Measurements from ENCODE around the gene POLR2B. TPM values are rescaled to one million over a fixed set of nuclear protein-coding genes. Genes with fewer than 3 reads are reported as not detected.
"Not testable (repeated sequence)": the region's sequence is repeated elsewhere in the genome, so short reads cannot be mapped to it uniquely, and the experiment has no call there.

The POLR2B gene
- 135 TPM for total RNA-seq (ENCODE audit: unreplicated experiment)
- long read RNA-seq, transcript POLR2B-201 (25 exons, 3,748 nt): major isoform, 24 of 37 reads
- long read RNA-seq, partial matches to known transcripts: 10 of 37 reads
- long read RNA-seq, other reads (novel, unspliced or antisense): 1 of 37 reads

DNA sequence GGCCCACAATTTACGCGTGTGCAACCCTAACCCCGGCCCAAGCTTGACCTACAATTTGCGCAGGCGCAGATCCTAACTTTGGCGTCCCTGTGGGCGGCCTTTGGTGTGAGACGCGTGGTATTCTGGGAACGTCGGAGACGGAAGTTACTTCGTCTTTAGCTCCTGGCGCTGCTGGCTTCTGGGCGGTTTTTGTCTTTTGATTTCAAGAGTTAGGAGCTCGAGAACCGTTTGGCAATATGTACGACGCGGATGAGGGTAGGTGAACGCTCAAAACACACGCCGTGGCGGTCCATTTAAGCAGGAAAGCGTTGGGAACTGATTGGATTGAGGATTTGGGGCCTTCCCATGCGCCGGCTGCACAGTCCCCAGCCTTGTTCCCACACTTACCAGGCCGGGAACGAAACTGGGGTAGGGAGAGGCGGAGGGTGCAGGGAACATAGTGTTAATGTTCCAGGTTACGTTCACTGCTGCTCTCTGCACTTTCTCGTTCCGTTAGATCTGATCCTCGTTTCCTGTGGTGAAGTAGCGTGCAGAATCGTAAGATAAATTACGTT lies at the start of gene POLR2B:
Gene POLR2B (plus strand): TSS at position 147 of the 554 bp plus-strand sequence. CDS start 90 bp downstream, at position 237.
- Mint-ChIP-seq H3K36me3 (ENCODE audit: unreplicated experiment) (peaks cover 4% of the 10 kb centered on the region), H3K4me1 (ENCODE audit: low read depth, unreplicated experiment) (peaks cover 8% of the 10 kb centered on the region), H3K27me3 (ENCODE audit: unreplicated experiment) (peaks cover 6% of the 10 kb centered on the region), H3K4me3 (ENCODE audit: unreplicated experiment) (peak within 1 kb of the TSS; percentile 99), H3K9me3 (ENCODE audit: unreplicated experiment) (peaks cover 9% of the 10 kb centered on the region), H3K27ac (ENCODE audit: unreplicated experiment) (peak within 1 kb of the TSS; percentile 93)
- TF ChIP-seq, protein P1, sequence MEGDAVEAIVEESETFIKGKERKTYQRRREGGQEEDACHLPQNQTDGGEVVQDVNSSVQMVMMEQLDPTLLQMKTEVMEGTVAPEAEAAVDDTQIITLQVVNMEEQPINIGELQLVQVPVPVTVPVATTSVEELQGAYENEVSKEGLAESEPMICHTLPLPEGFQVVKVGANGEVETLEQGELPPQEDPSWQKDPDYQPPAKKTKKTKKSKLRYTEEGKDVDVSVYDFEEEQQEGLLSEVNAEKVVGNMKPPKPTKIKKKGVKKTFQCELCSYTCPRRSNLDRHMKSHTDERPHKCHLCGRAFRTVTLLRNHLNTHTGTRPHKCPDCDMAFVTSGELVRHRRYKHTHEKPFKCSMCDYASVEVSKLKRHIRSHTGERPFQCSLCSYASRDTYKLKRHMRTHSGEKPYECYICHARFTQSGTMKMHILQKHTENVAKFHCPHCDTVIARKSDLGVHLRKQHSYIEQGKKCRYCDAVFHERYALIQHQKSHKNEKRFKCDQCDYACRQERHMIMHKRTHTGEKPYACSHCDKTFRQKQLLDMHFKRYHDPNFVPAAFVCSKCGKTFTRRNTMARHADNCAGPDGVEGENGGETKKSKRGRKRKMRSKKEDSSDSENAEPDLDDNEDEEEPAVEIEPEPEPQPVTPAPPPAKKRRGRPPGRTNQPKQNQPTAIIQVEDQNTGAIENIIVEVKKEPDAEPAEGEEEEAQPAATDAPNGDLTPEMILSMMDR (IDR thresholded peaks at IDR 0.05; ENCODE audit: partially characterized antibody, unreplicated experiment): no peak
- peak; percentile 98 for DNase-seq

DNA sequence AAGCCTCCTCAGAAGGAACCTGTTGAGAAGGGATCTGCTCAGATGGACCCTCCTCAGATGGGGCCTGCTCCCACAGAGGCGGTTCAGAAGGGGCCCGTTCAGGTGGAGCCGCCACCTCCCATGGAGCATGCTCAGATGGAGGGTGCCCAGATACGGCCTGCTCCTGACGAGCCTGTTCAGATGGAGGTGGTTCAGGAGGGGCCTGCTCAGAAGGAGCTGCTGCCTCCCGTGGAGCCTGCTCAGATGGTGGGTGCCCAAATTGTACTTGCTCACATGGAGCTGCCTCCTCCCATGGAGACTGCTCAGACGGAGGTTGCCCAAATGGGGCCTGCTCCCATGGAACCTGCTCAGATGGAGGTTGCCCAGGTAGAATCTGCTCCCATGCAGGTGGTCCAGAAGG lies 48.1 kb upstream of the POLR2B start:
- Mint-ChIP-seq H3K4me1 (ENCODE audit: low read depth, unreplicated experiment) (no peaks in the 10 kb centered on the region), H3K27ac (ENCODE audit: unreplicated experiment) (no peak overlapping the region), H3K9me3 (ENCODE audit: unreplicated experiment) (no peaks in the 10 kb centered on the region), H3K36me3 (ENCODE audit: unreplicated experiment) (no peaks in the 10 kb centered on the region), H3K27me3 (ENCODE audit: unreplicated experiment) (no peaks in the 10 kb centered on the region), H3K4me3 (ENCODE audit: unreplicated experiment) (no peak overlapping the region)
- TF ChIP-seq, protein P1 (IDR thresholded peaks at IDR 0.05; ENCODE audit: partially characterized antibody, unreplicated experiment): no peak
- DNase-seq: no peak

DNA sequence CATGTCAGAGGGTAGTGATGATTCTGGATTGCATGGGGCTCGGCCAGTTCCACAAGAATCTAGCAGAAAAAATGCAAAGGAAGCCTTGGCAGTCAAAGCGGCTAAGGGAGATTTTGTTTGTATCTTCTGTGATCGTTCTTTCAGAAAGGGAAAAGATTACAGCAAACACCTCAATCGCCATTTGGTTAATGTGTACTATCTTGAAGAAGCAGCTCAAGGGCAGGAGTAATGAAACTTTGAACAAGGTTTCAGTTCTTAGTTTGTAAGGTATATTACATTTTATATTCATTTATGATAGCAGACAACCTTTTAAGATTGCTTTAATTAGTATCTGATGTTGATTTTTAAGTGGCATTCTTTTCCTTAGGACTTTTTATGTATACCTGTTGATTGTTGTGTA lies 46.8 kb upstream of the POLR2B start:
- H3K36me3 Mint-ChIP-seq (ENCODE audit: unreplicated experiment): no peaks in the 10 kb centered on the region
- H3K4me3 Mint-ChIP-seq (ENCODE audit: unreplicated experiment): no peak overlapping the region
- H3K27me3 Mint-ChIP-seq (ENCODE audit: unreplicated experiment): no peaks in the 10 kb centered on the region
- DNase-seq: no peak
- H3K4me1 Mint-ChIP-seq (ENCODE audit: low read depth, unreplicated experiment): no peaks in the 10 kb centered on the region
- H3K27ac Mint-ChIP-seq (ENCODE audit: unreplicated experiment): no peak overlapping the region
- no peaks in the 10 kb centered on the region for H3K9me3 Mint-ChIP-seq (ENCODE audit: unreplicated experiment)
- TF ChIP-seq, protein P1 (IDR thresholded peaks at IDR 0.05; ENCODE audit: partially characterized antibody, unreplicated experiment): no peak

DNA sequence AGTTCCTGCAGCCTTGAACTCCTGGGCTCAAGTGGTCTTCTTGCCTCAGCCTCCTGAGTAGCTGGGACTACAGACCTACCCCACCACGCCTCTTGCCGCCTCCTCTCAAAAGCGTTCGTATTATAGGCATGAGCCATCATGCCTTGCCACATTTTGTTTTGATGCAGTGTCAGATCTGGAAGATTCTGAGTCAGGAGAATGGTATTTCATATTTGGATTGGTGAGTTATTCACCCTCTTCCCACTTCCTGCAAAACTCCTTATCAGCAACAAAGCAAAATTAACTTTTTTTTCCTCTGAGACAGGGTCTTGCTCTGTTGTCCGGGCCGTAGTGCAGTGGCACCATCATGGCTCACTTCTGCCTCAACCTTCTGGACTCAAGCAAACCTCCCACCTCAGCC lies 41.4 kb upstream of the POLR2B start:
- no peaks in the 10 kb centered on the region for H3K4me1 Mint-ChIP-seq (ENCODE audit: low read depth, unreplicated experiment)
- no peaks in the 10 kb centered on the region for H3K36me3 Mint-ChIP-seq (ENCODE audit: unreplicated experiment)
- H3K9me3 Mint-ChIP-seq (ENCODE audit: unreplicated experiment): no peaks in the 10 kb centered on the region
- H3K27me3 Mint-ChIP-seq (ENCODE audit: unreplicated experiment): no peaks in the 10 kb centered on the region
- TF ChIP-seq, protein P1 (IDR thresholded peaks at IDR 0.05; ENCODE audit: partially characterized antibody, unreplicated experiment): no peak
- H3K27ac Mint-ChIP-seq (ENCODE audit: unreplicated experiment): no peak overlapping the region
- DNase-seq: no peak
- H3K4me3 Mint-ChIP-seq (ENCODE audit: unreplicated experiment): no peak overlapping the region

DNA sequence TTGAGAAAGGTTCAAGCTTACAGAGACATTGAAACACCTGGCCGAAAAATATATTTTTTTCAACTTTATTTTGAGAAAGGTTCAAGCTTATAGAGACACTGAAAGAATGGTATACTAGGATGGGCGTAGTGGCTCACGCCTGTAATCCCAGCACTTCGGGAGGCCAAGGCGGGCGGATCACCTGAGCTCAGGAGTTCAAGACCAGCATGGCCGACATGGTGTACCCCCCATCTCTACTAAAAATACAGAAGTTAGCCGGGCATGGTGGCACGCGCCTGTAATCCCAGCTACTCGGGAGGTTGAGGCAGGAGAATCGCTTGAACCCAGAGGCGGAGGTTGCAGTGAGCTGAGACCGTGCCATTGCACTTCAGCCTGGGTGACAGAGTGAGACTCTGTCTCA lies 38.9 kb upstream of the POLR2B start:
- H3K27me3 Mint-ChIP-seq (ENCODE audit: unreplicated experiment); DNase-seq; H3K36me3 Mint-ChIP-seq (ENCODE audit: unreplicated experiment); H3K4me1 Mint-ChIP-seq (ENCODE audit: low read depth, unreplicated experiment); H3K27ac Mint-ChIP-seq (ENCODE audit: unreplicated experiment); H3K4me3 Mint-ChIP-seq (ENCODE audit: unreplicated experiment); H3K9me3 Mint-ChIP-seq (ENCODE audit: unreplicated experiment): not testable (repeated sequence)
